Ectodermal cell (in vitro differentiated cells): Measurements from ENCODE around the gene DZIP1L.

Source experiments
- H3K27ac ChIP-seq: 2 replicates; pipeline ENCODE4 v1.7.0; 2013; ENCODE audit warnings: mild to moderate bottlenecking, low read depth, low read length; ENCODE audit not compliant: insufficient read depth, poor library complexity, severe bottlenecking
- H3K27me3 ChIP-seq: 2 replicates; pipeline ENCODE4 v1.7.0; 2013; ENCODE audit warnings: mild to moderate bottlenecking, low read length; ENCODE audit not compliant: insufficient read depth, control insufficient read depth, poor library complexity, severe bottlenecking
- H3K36me3 ChIP-seq: one replicate; pipeline ENCODE4 v1.7.0; 2013; ENCODE audit warnings: low read length; ENCODE audit not compliant: control insufficient read depth, insufficient read depth
- H3K4me1 ChIP-seq: one replicate; pipeline ENCODE4 v1.7.0; 2013; ENCODE audit warnings: low read length; ENCODE audit not compliant: control insufficient read depth, insufficient read depth
- H3K4me3 ChIP-seq: 2 replicates; pipeline ENCODE4 v1.7.0; 2013; ENCODE audit warnings: low read depth, low read length, control low read depth; ENCODE audit not compliant: insufficient read depth
- H3K9me3 ChIP-seq: 2 replicates; pipeline ENCODE4 v1.7.0; 2013; ENCODE audit warnings: mild to moderate bottlenecking, low read length, moderate library complexity; ENCODE audit not compliant: control insufficient read depth
- WGBS, 2 experiments: methylation state at CpG; one replicate each; pipeline ENCODE4 v1.1.7; 2013; ENCODE audit warnings: missing lambda C conversion rate in 2 of 2; 5-methylcytosine and 5-hydroxymethylcytosine counted together

The DZIP1L gene

GRCh38 chr3:138072796-138073195 lies 42.6 kb downstream of the DZIP1L start:
- H3K4me1 ChIP-seq = no peaks in the 10 kb centered on the region
- no peaks in the 10 kb centered on the region for H3K27me3 ChIP-seq
- WGBS, 2 experiments = 76 to 78% methylated on average over 8 of the region's 8 CpGs
- no peaks in the 10 kb centered on the region for H3K9me3 ChIP-seq
- no peak overlapping the region for H3K27ac ChIP-seq
- no peak overlapping the region for H3K4me3 ChIP-seq
- peaks cover 5% of the 10 kb centered on the region for H3K36me3 ChIP-seq

- WGBS, 2 experiments = 86 to 89% methylated on average over 3 to 4 of the region's 4 CpGs
- Histone ChIP-seq H3K27me3 (no peaks in the 10 kb centered on the region), H3K36me3 (peaks cover 15% of the 10 kb centered on the region)
Observed at GRCh38 chr3:138070006-138070405, 45.4 kb downstream of the DZIP1L start.

GRCh38 chr3:138068579-138069174 lies 46.7 kb downstream of the DZIP1L start:
- Histone ChIP-seq H3K4me1 (no peaks in the 10 kb centered on the region), H3K27me3 (no peaks in the 10 kb centered on the region), H3K36me3 (peaks cover 21% of the 10 kb centered on the region), H3K4me3 (no peak overlapping the region), H3K9me3 (no peaks in the 10 kb centered on the region), H3K27ac (no peak overlapping the region)
- 38 to 42% methylated on average over 14 of the region's 14 CpGs for WGBS, 2 experiments

More at GRCh38 chr3:138070006-138070405, 45.4 kb downstream of the DZIP1L start:
- no peak overlapping the region for H3K27ac ChIP-seq
- no peak overlapping the region for H3K4me3 ChIP-seq
- H3K4me1 ChIP-seq = no peaks in the 10 kb centered on the region
- H3K9me3 ChIP-seq = no peaks in the 10 kb centered on the region

GRCh38 chr3:138068046-138068445 lies 47.4 kb downstream of the DZIP1L start:
- Histone ChIP-seq H3K4me1 (no peaks in the 10 kb centered on the region), H3K27ac (no peak overlapping the region), H3K36me3 (peaks cover 21% of the 10 kb centered on the region), H3K4me3 (no peak overlapping the region), H3K9me3 (no peaks in the 10 kb centered on the region), H3K27me3 (no peaks in the 10 kb centered on the region)
- 81 to 85% methylated on average over 8 of the region's 8 CpGs for WGBS, 2 experiments

GRCh38 chr3:138066972-138067371 lies 48.4 kb downstream of the DZIP1L start:
- no peaks in the 10 kb centered on the region for H3K27me3 ChIP-seq
- H3K27ac ChIP-seq = no peak overlapping the region
- 82 to 88% methylated on average over 3 of the region's 3 CpGs for WGBS, 2 experiments
- H3K4me1 ChIP-seq = no peaks in the 10 kb centered on the region
- H3K9me3 ChIP-seq = no peaks in the 10 kb centered on the region
- H3K36me3 ChIP-seq = peaks cover 21% of the 10 kb centered on the region
- no peak overlapping the region for H3K4me3 ChIP-seq

GRCh38 chr3:138066383-138066782 lies 49.0 kb downstream of the DZIP1L start:
- 96% methylated on average over 8 of the region's 8 CpGs for WGBS, 2 experiments
- Histone ChIP-seq H3K4me3 (no peak overlapping the region), H3K4me1 (no peaks in the 10 kb centered on the region), H3K27ac (no peak overlapping the region), H3K9me3 (no peaks in the 10 kb centered on the region), H3K27me3 (no peaks in the 10 kb centered on the region), H3K36me3 (peaks cover 19% of the 10 kb centered on the region)

GRCh38 chr3:138065949-138066348 lies 49.5 kb downstream of the DZIP1L start:
- WGBS, 2 experiments = 95 to 96% methylated on average over 2 of the region's 2 CpGs
- H3K27me3 ChIP-seq = no peaks in the 10 kb centered on the region
- no peak overlapping the region for H3K4me3 ChIP-seq
- no peaks in the 10 kb centered on the region for H3K4me1 ChIP-seq
- no peak overlapping the region for H3K27ac ChIP-seq
- H3K36me3 ChIP-seq = peaks cover 16% of the 10 kb centered on the region
- no peaks in the 10 kb centered on the region for H3K9me3 ChIP-seq

GRCh38 chr3:138063416-138063815 lies 52.0 kb downstream of the DZIP1L start:
- H3K27ac ChIP-seq = no peak overlapping the region
- H3K36me3 ChIP-seq = peaks cover 16% of the 10 kb centered on the region
- no peak overlapping the region for H3K4me3 ChIP-seq
- H3K27me3 ChIP-seq = no peaks in the 10 kb centered on the region
- H3K4me1 ChIP-seq = no peaks in the 10 kb centered on the region
- no peaks in the 10 kb centered on the region for H3K9me3 ChIP-seq
- WGBS, 2 experiments = 67 to 68% methylated on average over 4 of the region's 4 CpGs

GRCh38 chr3:138062626-138063025 lies 52.8 kb downstream of the DZIP1L start:
- no peak overlapping the region for H3K27ac ChIP-seq
- peaks cover 16% of the 10 kb centered on the region for H3K36me3 ChIP-seq
- H3K27me3 ChIP-seq = no peaks in the 10 kb centered on the region
- H3K4me1 ChIP-seq = no peaks in the 10 kb centered on the region
- H3K4me3 ChIP-seq = no peak overlapping the region
- WGBS, 2 experiments = 98 to 100% methylated on average over 1 of the region's 1 CpG
- H3K9me3 ChIP-seq = no peaks in the 10 kb centered on the region

GRCh38 chr3:138062037-138062436 lies 53.4 kb downstream of the DZIP1L start:
- no peaks in the 10 kb centered on the region for H3K4me1 ChIP-seq
- 91 to 97% methylated on average over 2 of the region's 2 CpGs for WGBS, 2 experiments
- no peak overlapping the region for H3K4me3 ChIP-seq

GRCh38 chr3:138060792-138061191 lies 54.6 kb downstream of the DZIP1L start:
- no peaks in the 10 kb centered on the region for H3K4me1 ChIP-seq
- H3K27ac ChIP-seq = no peak overlapping the region
- no peaks in the 10 kb centered on the region for H3K9me3 ChIP-seq
- H3K36me3 ChIP-seq = peaks cover 6% of the 10 kb centered on the region
- H3K27me3 ChIP-seq = no peaks in the 10 kb centered on the region
- no peak overlapping the region for H3K4me3 ChIP-seq
- 71% methylated on average over 1 of the region's 2 CpGs; no CpG with 5 or more reads in 1 of the 2 experiments for WGBS, 2 experiments

More at GRCh38 chr3:138062037-138062436, 53.4 kb downstream of the DZIP1L start:
- Histone ChIP-seq H3K27ac (no peak overlapping the region), H3K36me3 (peaks cover 11% of the 10 kb centered on the region), H3K9me3 (no peaks in the 10 kb centered on the region), H3K27me3 (no peaks in the 10 kb centered on the region)
